NCI-H1092 (cell line): Measurements from ENCODE around the gene OXNAD1.
A peak's percentile ranks its signal among the peaks of the same experiment; 100 is the strongest.

Experiments
- DNase-seq: peaks from one replicate; lab custom pipeline; 2025; lab: John Stamatoyannopoulos, UW

Gene OXNAD1

DNA sequence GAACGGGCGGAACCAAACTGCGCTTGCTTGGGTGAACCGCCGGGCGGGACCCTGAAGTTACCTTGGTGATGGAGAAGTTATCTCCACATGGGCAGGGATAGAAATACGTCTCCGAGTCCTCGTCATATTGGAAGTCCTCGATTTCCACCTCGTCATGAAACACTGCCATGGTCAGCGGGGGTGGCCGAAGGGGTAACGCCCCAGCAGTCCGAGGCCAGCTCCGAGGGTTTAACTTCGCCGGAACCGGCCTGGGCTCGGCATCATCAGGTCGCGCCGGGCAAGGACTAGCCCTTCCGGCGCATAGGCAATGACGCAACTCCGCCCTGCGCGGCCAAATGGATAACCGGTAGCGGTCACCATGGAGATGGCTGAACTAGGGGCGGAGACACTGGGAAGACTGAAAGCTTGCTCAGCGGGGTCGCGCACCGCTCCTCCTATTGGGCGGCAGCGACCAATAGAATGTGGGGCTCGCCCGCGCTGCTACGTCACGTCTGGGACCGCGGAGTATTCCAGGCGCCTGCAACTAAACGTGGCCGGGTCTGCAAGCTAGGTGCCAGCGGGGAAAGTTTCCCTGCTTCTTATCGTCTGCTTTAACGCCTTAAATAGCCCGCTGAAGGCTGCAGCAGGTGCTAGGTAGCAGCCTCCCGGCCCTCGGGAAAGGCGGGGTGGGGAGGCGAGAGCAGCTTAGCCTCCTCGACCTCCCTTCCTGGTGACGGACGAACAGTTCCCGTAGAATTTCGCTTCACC, at the start of gene OXNAD1, which contains the start of gene DPH3:
Gene OXNAD1 (plus strand): TSS at position 505 of the 747 bp plus-strand sequence. CDS start 5,741 bp downstream, outside the sequence.
Gene DPH3 (minus strand): TSS at position 236 of the 747 bp plus-strand sequence. CDS start 67 bp downstream, at position 169.
- DNase-seq, result peak; percentile 97

- DNase-seq, result no peak
Measured at GRCh38 chr3:16216373-16216935, 48.6 kb upstream of the OXNAD1 start.

- DNase-seq, result no peak
Measured at GRCh38 chr3:16219777-16220176, 45.2 kb upstream of the OXNAD1 start.

DNA sequence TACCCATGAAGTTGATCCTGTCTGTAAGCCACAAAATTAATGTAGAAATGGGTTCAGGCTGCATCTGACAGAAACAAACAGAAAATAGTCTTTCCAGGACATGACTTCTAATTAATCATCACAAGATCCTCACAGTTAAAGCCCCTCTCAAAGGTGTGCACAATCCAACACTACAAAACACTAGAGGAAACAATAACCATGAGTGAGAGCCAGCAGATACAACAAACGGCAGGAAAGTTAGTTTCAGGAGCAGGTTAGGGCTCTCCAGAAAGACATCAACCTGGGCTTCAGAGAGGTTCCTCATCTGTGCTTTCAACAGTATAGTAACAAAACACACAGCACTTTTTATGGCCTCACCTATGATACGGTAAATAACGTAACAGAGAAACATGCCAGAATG, 43.0 kb upstream of the OXNAD1 start:
- no peak for DNase-seq

GRCh38 chr3:16222547-16222946, 42.5 kb upstream of the OXNAD1 start:
- DNase-seq, result no peak

GRCh38 chr3:16224325-16224724, 40.7 kb upstream of the OXNAD1 start:
- no peak for DNase-seq

- DNase-seq, result no peak
Measured at GRCh38 chr3:16227566-16227965, 37.4 kb upstream of the OXNAD1 start.

DNA sequence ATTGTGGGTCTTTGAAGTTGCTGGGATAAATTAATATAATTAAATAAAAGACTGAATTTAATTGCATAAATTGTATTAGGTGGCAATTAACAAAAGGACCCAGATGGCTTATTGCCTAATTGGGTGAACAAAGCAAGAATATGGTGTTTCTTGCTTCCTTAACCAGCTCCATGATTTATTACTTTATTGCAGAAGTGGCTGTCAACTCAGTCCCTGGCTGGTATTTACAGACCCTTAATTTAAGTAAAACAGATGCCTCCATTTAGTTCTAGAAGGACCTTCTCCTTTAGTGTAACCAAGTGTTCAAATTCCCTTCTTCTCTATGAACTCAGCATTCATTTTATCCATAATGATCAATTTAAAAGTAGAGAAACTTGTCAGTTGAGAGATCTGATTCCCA, 35.3 kb upstream of the OXNAD1 start:
- DNase-seq, result no peak

- no peak for DNase-seq
Measured at GRCh38 chr3:16231983-16232382, 33.0 kb upstream of the OXNAD1 start.

GRCh38 chr3:16233806-16234205, 31.2 kb upstream of the OXNAD1 start:
- no peak for DNase-seq

- DNase-seq, result no peak
Measured at GRCh38 chr3:16234281-16234680, 30.7 kb upstream of the OXNAD1 start.

GRCh38 chr3:16236030-16236639, 28.9 kb upstream of the OXNAD1 start:
- no peak for DNase-seq

DNA sequence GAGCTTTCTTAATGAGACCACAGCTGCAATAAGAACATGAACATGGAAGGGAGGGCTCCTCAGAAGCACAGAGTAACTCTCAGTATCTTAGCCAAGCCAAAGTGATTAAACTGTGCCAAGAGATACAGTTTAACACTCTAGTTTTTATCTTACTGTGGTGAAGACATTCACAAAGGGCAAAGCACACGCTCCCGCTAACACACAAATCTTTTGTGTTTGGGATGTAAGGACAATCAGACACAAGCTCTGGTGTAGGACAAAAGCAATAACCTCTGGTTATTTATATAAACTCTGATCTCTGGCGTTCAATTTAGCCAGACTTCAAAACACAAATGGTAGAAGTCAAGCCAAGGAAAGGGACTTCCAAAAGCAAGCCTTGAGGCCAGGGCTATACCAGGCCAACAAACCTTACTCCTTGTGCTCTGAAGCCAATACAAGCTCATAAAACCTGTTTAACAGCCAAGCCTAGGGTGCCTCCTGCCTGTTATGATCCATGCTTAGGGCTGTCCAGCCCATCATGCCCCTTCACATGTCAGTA, 28.1 kb upstream of the OXNAD1 start:
- no peak for DNase-seq

- DNase-seq, result no peak
Measured at GRCh38 chr3:16239086-16239770, 25.8 kb upstream of the OXNAD1 start.

- DNase-seq, result no peak
Measured at GRCh38 chr3:16239780-16240179, 25.2 kb upstream of the OXNAD1 start.

GRCh38 chr3:16240229-16241023, 24.6 kb upstream of the OXNAD1 start:
- no peak for DNase-seq

DNA sequence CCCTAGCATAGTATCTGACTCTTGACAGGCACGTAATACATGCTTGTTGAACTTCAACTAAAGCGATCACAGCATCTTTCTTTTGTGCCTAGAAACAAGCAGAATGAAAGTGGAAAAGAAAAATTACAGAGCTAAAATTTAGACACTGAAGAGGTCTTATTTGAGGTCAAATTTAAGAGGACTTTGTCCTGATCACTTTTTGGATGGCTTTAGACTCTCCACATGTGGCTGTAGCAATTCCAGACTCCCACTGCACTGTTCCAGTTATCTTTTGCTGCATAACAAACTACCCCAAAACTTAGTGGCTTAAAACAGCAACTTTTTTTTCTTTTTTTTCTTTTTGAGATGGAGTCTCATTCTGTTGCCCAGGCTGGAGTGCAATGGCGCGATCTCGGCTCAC, 23.8 kb upstream of the OXNAD1 start:
- no peak for DNase-seq

GRCh38 chr3:16242177-16242576, 22.8 kb upstream of the OXNAD1 start:
- no peak for DNase-seq

- no peak for DNase-seq
Measured at GRCh38 chr3:16243706-16244490, 21.1 kb upstream of the OXNAD1 start.

GRCh38 chr3:16245609-16246008, 19.4 kb upstream of the OXNAD1 start:
- DNase-seq, result no peak
